Putamen (tissue), 1 donor: ENCODE data around the gene WDR93.

Experiments
- DNase-seq: peaks from one replicate; pipeline ENCODE4 v3.0.0-alpha.2; 2016; ENCODE audit warnings: low spot score

The WDR93 gene

GRCh38 chr15:89690276-89691218 lies at the start of gene WDR93, which contains the start of gene PEX11A:
Gene WDR93 (plus strand): TSS chr15:89690811. CDS start chr15:89701747, 10,936 bp downstream.
Gene PEX11A (minus strand): TSS chr15:89690754. CDS start chr15:89690632, 122 bp downstream.
- peak; percentile 66 for DNase-seq

- DNase-seq = no peak
Observed at GRCh38 chr15:89641053-89641452, 49.6 kb upstream of the WDR93 start.

GRCh38 chr15:89642106-89642505 lies 48.5 kb upstream of the WDR93 start:
- no peak for DNase-seq

- no peak for DNase-seq
Observed at GRCh38 chr15:89645680-89646079, 44.9 kb upstream of the WDR93 start.

- DNase-seq = no peak
Observed at GRCh38 chr15:89646416-89647141, 44.0 kb upstream of the WDR93 start.

GRCh38 chr15:89647191-89647851 lies 43.3 kb upstream of the WDR93 start:
- DNase-seq = no peak

GRCh38 chr15:89648106-89649012 lies 42.3 kb upstream of the WDR93 start:
- no peak for DNase-seq

- no peak for DNase-seq
Observed at GRCh38 chr15:89649013-89649625, 41.5 kb upstream of the WDR93 start.

- DNase-seq = no peak
Observed at GRCh38 chr15:89649716-89650115, 40.9 kb upstream of the WDR93 start.

GRCh38 chr15:89652131-89652530 lies 38.5 kb upstream of the WDR93 start:
- no peak for DNase-seq

GRCh38 chr15:89652666-89653065 lies 37.9 kb upstream of the WDR93 start:
- no peak for DNase-seq

GRCh38 chr15:89653578-89653977 lies 37.0 kb upstream of the WDR93 start:
- no peak for DNase-seq

GRCh38 chr15:89654301-89654761 lies 36.3 kb upstream of the WDR93 start:
- DNase-seq = no peak

- DNase-seq = no peak
Observed at GRCh38 chr15:89654847-89655805, 35.5 kb upstream of the WDR93 start, which contains the start of gene KIF7. Gene KIF7 (minus strand): TSS chr15:89655467. CDS start chr15:89652930, 2,537 bp downstream.

GRCh38 chr15:89656116-89656815 lies 34.3 kb upstream of the WDR93 start:
- no peak for DNase-seq

GRCh38 chr15:89657686-89658200 lies 32.9 kb upstream of the WDR93 start:
- DNase-seq = no peak

- DNase-seq = no peak
Observed at GRCh38 chr15:89659295-89659694, 31.3 kb upstream of the WDR93 start.

GRCh38 chr15:89660556-89660955 lies 30.1 kb upstream of the WDR93 start:
- no peak for DNase-seq
